Neural crest cell (in vitro differentiated cells): ENCODE measurements around the gene NCLN. TPM values are rescaled to one million over a fixed set of nuclear protein-coding genes. Genes with fewer than 3 reads are reported as not detected.

Experiments
- DNase-seq: peaks from one replicate; pipeline ENCODE4 v3.0.0; 2021; ENCODE audit warnings: low read depth, mixed read lengths, low spot score
- H3K27ac Mint-ChIP-seq: one replicate; pipeline ENCODE4 v1.8.0; 2021; ENCODE audit warnings: mild to moderate bottlenecking, mixed read lengths; ENCODE audit not compliant: unreplicated experiment
- H3K27me3 Mint-ChIP-seq: 2 replicates; pipeline ENCODE4 v1.8.0; 2021; ENCODE audit warnings: low read depth, mild to moderate bottlenecking, mixed read lengths
- H3K36me3 Mint-ChIP-seq: 2 replicates; pipeline ENCODE4 v1.8.0; 2021; ENCODE audit warnings: low read depth, mild to moderate bottlenecking, mixed read lengths
- H3K4me1 Mint-ChIP-seq: 2 replicates; pipeline ENCODE4 v1.8.0; 2021; ENCODE audit warnings: mixed read lengths
- H3K4me3 Mint-ChIP-seq: one replicate; pipeline ENCODE4 v1.8.0; 2021; ENCODE audit warnings: mild to moderate bottlenecking, mixed read lengths
- H3K9me3 Mint-ChIP-seq: 2 replicates; pipeline ENCODE4 v1.8.0; 2021; ENCODE audit warnings: mixed read lengths
- total RNA-seq: library from RNA; stranded (reverse); gene quantifications from 2 replicates; pipeline ENCODE4 v1.2.1, GENCODE V29; 2021
- TF ChIP-seq, protein P1 (sequence below): fragments of 200-600 bp; sonication (generic); conservative IDR thresholded peaks from 2 replicates; pipeline ENCODE4 v1.5.0; 2021; ENCODE audit warnings: antibody characterized with exemption, mild to moderate bottlenecking

Gene NCLN
- total RNA-seq, 1 donor from 2014 or later: 84.1 TPM

DNA sequence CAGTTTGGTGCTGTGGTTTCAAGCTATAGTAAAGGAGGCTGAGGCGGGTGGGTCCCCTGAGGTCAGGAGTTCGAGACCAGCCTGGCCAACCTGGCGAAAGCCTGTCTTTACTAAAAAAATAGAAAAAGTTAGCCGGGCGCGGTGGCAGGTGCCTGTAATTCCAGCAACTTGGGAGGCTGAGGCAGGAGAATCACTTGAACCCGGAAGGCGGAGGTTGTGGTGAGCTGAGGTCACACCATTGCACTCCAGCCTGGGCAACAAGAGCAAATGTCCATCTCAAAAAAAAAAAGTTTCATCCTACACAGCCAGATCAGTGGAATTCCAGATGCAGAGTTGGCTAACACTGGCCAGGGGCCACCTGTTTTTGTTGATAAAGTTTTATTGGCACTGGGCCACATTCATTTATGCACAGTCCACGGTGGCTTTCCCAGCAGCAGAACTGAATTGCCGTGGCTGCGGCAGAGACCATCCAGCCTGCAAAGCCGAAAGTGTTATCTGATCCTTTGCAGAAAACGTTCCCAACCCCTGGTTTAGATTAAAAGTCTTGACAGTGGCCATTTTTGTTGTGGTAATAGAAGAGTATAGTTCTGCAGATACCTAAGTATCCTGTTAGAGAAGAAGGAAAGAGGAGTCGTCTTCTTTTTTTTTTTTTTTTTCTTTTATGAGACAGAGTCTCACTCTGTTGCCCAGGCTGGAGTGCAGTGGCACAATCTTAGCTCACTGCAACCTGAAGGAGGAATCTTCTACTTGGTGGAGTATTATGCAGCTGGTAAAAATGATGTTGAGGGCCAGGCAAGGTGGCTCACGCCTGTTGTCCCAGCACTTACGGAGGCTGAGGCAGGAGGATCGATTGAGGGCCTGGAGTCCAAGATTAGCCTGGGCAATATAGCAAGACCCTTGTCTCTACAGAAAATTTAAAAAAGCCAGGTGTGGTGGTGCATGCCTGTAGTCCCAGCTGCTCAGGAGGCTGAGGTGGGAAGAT, 8.7 kb downstream of the NCLN start:
- TF ChIP-seq, protein P1, sequence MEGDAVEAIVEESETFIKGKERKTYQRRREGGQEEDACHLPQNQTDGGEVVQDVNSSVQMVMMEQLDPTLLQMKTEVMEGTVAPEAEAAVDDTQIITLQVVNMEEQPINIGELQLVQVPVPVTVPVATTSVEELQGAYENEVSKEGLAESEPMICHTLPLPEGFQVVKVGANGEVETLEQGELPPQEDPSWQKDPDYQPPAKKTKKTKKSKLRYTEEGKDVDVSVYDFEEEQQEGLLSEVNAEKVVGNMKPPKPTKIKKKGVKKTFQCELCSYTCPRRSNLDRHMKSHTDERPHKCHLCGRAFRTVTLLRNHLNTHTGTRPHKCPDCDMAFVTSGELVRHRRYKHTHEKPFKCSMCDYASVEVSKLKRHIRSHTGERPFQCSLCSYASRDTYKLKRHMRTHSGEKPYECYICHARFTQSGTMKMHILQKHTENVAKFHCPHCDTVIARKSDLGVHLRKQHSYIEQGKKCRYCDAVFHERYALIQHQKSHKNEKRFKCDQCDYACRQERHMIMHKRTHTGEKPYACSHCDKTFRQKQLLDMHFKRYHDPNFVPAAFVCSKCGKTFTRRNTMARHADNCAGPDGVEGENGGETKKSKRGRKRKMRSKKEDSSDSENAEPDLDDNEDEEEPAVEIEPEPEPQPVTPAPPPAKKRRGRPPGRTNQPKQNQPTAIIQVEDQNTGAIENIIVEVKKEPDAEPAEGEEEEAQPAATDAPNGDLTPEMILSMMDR: no peak
- Mint-ChIP-seq H3K4me3 (no peak overlapping the region), H3K27me3 (no peaks in the 10 kb centered on the region), H3K9me3 (no peaks in the 10 kb centered on the region), H3K4me1 (no peaks in the 10 kb centered on the region), H3K27ac (no peak overlapping the region), H3K36me3 (peaks cover 4% of the 10 kb centered on the region)
- DNase-seq: no peak

DNA sequence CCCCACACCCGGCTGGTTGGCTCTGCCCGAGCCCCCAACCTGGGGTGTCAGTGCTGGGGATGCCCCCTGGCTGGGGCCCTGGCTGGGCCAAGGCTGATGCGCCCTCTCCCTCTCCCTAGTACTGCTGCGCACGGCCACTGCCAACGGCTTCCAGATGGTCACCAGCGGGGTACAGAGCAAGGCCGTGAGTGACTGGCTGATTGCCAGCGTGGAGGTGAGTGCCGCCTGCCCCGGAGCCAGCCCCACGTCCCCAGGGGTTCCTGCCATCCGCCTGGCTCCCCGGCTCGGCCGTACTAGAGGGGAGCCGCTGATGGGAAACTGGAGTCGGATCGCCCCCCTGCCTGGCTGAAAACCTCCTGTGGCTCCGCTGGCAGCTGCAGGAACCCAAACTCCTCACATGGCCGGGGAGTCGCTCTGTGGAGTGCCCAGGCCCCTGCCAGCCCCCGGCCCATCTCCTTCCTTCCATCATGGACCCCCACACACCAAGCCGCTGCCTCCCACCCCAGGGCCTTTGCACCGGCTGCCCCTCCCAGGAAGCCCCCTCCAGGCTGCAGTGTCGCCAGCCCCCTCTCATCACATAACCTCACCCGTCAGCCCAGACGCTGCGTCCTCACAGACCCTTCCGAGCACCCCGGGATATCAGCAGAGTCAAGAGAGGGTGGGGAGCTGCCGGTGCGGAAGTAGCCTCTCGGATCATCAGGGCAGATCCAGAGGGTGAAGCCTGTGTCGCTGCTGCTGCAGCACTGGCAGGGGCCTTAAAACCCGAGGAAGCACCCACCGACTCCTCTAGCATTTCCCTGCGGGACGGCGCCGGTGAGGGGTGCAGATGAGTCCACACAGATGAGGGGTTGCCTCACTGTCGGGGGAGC, 10.6 kb downstream of the NCLN start:
- DNase-seq: no peak
- Mint-ChIP-seq H3K4me1 (no peaks in the 10 kb centered on the region), H3K27me3 (no peaks in the 10 kb centered on the region), H3K4me3 (no peak overlapping the region), H3K27ac (no peak overlapping the region), H3K9me3 (no peaks in the 10 kb centered on the region), H3K36me3 (peaks cover 4% of the 10 kb centered on the region)
- TF ChIP-seq, protein P1: no peak

DNA sequence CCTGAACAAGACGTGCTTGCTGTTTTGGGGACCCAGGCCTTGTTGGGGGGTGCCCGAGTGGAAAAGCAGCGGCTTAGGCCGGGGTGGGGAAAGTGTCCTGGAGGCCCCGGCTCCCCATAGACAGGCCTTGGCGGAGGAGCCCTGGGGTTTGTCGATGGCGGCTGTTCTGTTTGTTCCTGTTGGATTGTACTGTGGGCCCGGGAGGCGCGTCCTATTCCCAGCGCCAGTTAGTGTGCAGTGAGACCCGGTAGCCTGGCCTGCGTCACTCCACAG, 11.1 kb downstream of the NCLN start:
- Mint-ChIP-seq H3K4me3 (no peak overlapping the region), H3K36me3 (peaks cover 4% of the 10 kb centered on the region)

DNA sequence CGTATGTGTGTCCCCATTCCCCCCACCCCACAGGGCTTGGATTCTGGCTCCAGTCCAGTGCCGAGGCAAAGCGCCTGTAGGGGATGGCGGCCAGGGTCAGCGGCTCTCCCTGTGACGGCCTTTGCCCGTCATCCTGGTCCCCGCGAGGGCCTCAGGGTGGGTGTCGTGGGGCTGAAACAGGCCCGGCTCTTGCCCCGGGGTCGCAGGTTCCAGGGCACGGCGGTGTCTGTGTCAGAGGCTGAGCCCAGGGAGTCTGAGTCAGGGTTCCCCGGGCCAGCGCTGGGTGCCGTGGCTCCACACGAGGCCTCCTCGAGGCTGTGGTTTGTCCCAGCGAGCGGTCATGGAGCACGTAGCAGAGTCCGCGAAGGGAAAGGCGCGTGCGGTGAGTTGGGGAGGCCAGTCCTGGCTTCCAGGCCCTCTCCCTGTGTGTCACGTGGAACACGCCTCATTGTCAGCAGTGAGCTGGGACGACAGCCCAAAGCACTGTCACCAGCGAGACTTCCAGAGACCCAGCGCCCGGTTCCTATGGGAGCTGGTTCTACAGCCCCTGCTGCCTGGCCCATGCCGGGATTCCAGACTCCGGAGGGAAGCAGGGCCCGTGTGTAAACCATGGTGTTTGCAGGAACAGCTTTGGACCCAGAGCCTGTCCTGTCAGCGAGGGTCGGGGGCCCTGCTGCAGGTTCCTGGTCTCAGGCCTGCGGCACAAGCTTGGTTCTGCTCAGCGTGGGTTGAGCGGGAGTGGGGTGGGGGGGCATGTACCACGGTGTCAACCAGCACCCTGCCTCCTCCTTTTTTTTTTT, 13.4 kb downstream of the NCLN start:
- no peaks in the 10 kb centered on the region for H3K27me3 Mint-ChIP-seq
- no peak for DNase-seq
- TF ChIP-seq, protein P1: no peak
- no peak overlapping the region for H3K27ac Mint-ChIP-seq
- no peaks in the 10 kb centered on the region for H3K4me1 Mint-ChIP-seq
- peaks cover 4% of the 10 kb centered on the region for H3K36me3 Mint-ChIP-seq
- no peak overlapping the region for H3K4me3 Mint-ChIP-seq
- no peaks in the 10 kb centered on the region for H3K9me3 Mint-ChIP-seq

More for the DNA sequence above, 11.1 kb downstream of the NCLN start:
- TF ChIP-seq, protein P1: no peak
- Mint-ChIP-seq H3K4me1 (no peaks in the 10 kb centered on the region), H3K27me3 (no peaks in the 10 kb centered on the region), H3K9me3 (no peaks in the 10 kb centered on the region), H3K27ac (no peak overlapping the region)
- no peak for DNase-seq

DNA sequence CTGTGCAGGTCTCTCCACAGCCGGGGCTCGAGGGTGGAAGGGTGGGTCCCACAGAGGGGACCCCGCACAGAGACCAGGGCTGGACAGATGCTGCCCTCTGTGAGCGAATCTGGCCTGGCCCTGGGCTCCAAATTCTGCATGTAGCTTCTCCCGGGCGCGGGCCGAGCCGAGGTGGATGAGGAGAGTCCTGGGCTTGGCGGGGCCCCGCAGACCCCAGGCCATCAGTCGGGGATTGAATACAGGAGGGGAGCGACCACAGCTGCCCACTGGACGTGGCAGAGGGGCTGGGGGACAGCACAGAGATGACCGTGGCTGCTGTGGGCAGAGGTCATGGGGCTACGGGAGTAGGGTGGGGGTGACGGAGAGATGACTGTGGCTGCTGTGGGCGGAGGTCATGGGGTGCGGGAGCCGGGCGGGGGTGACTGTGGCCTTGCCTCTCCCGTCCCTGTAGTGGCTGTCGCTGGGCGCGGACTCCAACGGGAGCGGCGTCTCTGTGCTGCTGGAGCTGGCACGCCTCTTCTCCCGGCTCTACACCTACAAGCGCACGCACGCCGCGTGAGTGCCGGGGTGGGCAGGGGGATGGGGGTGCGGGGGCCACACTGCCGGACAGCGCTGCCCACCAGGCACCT, 15.5 kb downstream of the NCLN start:
- peak overlapping the region; percentile 84 for H3K27ac Mint-ChIP-seq
- TF ChIP-seq, protein P1: no peak
- no peaks in the 10 kb centered on the region for H3K36me3 Mint-ChIP-seq
- DNase-seq: no peak
- H3K9me3 Mint-ChIP-seq: no peaks in the 10 kb centered on the region
- no peak overlapping the region for H3K4me3 Mint-ChIP-seq
- H3K27me3 Mint-ChIP-seq: no peaks in the 10 kb centered on the region
- no peaks in the 10 kb centered on the region for H3K4me1 Mint-ChIP-seq
